Adrenal gland (tissue), 12 donors: Measurements from ENCODE around the gene BCL7B. TPM values are rescaled to one million over a fixed set of nuclear protein-coding genes. Genes with fewer than 3 reads are reported as not detected.

Experiments
- DNase-seq, 7 donors: peaks; one replicate each; pipeline ENCODE4 v3.0.0-alpha.2; 2019 to 2020
- H3K27ac ChIP-seq, 5 donors: fragments of 200-600 bp; sonication (generic) in 4 of 5; 1 replicate in 3 of 5; 2 replicates in 2 of 5; pipeline versions ENCODE4 v1.5.1 to v1.8.0; 2016 to 2020; ENCODE audit warnings: mild to moderate bottlenecking in 1 of 5
- H3K27me3 ChIP-seq: fragments of 200-600 bp; 2 replicates; pipeline ENCODE4 v1.8.0; 2021
- H3K36me3 ChIP-seq, 2 donors: fragments of 200-600 bp; replicated peaks in 1 of 2; 1 replicate in 1 of 2; 2 replicates in 1 of 2; pipeline versions ENCODE4 v1.5.1 to v1.8.0; 2018 to 2022
- H3K4me1 ChIP-seq, 2 donors: fragments of 200-600 bp; replicated peaks in 1 of 2; 1 replicate in 1 of 2; 2 replicates in 1 of 2; pipeline versions ENCODE4 v1.5.1 to v1.8.0; 2018 to 2021
- H3K4me3 ChIP-seq, 4 donors: fragments of 200-600 bp; sonication (generic) in 3 of 4; one replicate each; pipeline ENCODE4 v1.5.1; 2016 to 2018
- H3K9me3 ChIP-seq, 3 donors: fragments of 200-600 bp; sonication (generic) in 1 of 3; replicated peaks in 1 of 3; 1 replicate in 2 of 3; 2 replicates in 1 of 3; pipeline versions ENCODE4 v1.5.1 to v1.8.0; 2016 to 2021
- CTCF ChIP-seq, 6 experiments: fragments of 450-650 bp in 4 of 6; fragments of 200-600 bp in 2 of 6; sonication (generic) in 1 of 6; IDR thresholded peaks; 1 replicate in 5 of 6; 2 replicates in 1 of 6; pipeline versions ENCODE4 v1.5.1 to v1.8.0; 2016 to 2021; ENCODE audit warnings: antibody characterized with exemption in 6 of 6, mild to moderate bottlenecking in 2 of 6, moderate library complexity in 1 of 6
- POLR2A ChIP-seq, 2 donors: fragments of 450-650 bp; IDR thresholded peaks; one replicate each; pipeline ENCODE4 v1.6.1; 2017; ENCODE audit warnings: antibody characterized with exemption in 2 of 2, mild to moderate bottlenecking in 2 of 2, moderate library complexity in 1 of 2
- WGBS, 4 donors: extraction: QIAGEN DNeasy Blood & Tissue Kit in 2 of 4; methylation state at CpG; one replicate each; pipeline versions ENCODE4 v1.1.5 to v1.1.7; 2013 to 2017; 5-methylcytosine and 5-hydroxymethylcytosine counted together
- intact Hi-C, 2 donors: fragments of 100-400 bp; cut with DNase I; formaldehyde crosslinking; loops; one replicate each; pipeline versions ENCODE4 v1.14.1 to v1.15.0; 2022 to 2023
- polyA plus RNA-seq, 3 donors: library from polyadenylated mRNA; stranded (reverse); fragments of 200-250 nt in 2 of 3; fragments of 350-450 nt in 1 of 3; fragmentation: Illumina TruSeq in 1 of 3; extraction: RNeasy Lipid Tissue Mini Kit (QIAGEN cat#74804) in 1 of 3; gene quantifications; one replicate each; pipeline ENCODE4 v1.2.3, GENCODE V29; 2013 to 2014
- total RNA-seq, 9 donors: library from RNA; depleted of rRNA in 4 of 9; stranded (reverse); fragments of >200 nt in 4 of 9; fragments of 120-200 nt in 1 of 9; fragmentation: NEBNext Ultra II Directional in 1 of 9; extraction: Animal tissue kit (Norgen Biotek cat#: 25700) in 1 of 9; gene quantifications; one replicate each; pipeline versions ENCODE4 v1.1.0 to v1.2.4, GENCODE V29; 2013 to 2023
- donor health status: healthy with polysubstance abuse.
- donor health status: Bipolar disorder and iron deficiency.
- donor health status: DM: yes; HTN: yes; CAD: no.
- donor health status: DM: no; HTN: no; CAD: no.
- donor health status: DM: no; HTN: no; CAD: no.
- donor health status: DM: yes; HTN: yes; CAD: no.

BCL7B gene
- total and polyA plus RNA-seq, 12 donors, result 19.0 to 97.9 (median 70.3) TPM

DNA sequence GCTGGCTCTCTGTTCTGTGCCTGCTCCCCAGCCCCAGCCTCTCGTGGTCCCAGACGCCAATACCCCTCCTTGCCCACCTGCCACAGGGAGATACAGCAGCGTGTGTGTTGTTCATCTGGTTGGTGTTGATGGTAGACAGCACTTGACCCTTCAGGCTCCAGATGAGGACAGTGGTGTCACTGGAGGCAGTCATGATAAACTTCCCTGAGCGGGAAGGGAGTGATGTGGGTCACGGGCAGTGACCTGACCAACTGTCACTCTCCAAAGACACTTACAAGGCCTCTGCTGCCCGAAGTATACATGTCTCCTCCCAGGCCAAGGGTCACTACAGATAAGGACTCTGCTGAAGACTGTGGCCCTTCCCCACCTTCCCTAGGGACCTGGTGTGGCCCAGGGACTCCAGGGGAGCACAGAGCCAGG is 15.3 kb upstream of the BCL7B start:
- WGBS, 4 donors, result 63 to 81% (median 71%) methylated on average over 3 to 6 of the region's 6 CpGs
- peaks cover 0 to 62% of the 10 kb centered on the region in 2 donors for H3K36me3 ChIP-seq

GRCh38 chr7:73570977-73571376 is 13.5 kb upstream of the BCL7B start:
- TF ChIP-seq CTCF (IDR thresholded peaks at IDR 0.05) (no peak), POLR2A (IDR thresholded peaks at IDR 0.05) (no peak)
- Histone ChIP-seq H3K4me3 (no peak overlapping the region), H3K36me3 (peaks cover 0 to 62% of the 10 kb centered on the region in 2 donors), H3K9me3 (no peaks in the 10 kb centered on the region), H3K27me3 (no peaks in the 10 kb centered on the region), H3K4me1 (no peaks in the 10 kb centered on the region), H3K27ac (no peak overlapping the region)
- no peak for DNase-seq
- intact Hi-C loops, result no loop called here
- WGBS, 4 donors, result 92 to 95% (median 94%) methylated on average over 6 to 10 of the region's 10 CpGs

More for the DNA sequence above, 15.3 kb upstream of the BCL7B start:
- no peak for DNase-seq
- intact Hi-C loops, result no loop called here
- no peak for TF ChIP-seq POLR2A (IDR thresholded peaks at IDR 0.05)
- TF ChIP-seq CTCF (IDR thresholded peaks at IDR 0.05), result no peak
- H3K4me1 ChIP-seq, result peaks cover 7 to 14% of the 10 kb centered on the region in 2 donors
- no peaks in the 10 kb centered on the region for H3K9me3 ChIP-seq
- H3K27me3 ChIP-seq, result no peaks in the 10 kb centered on the region
- H3K4me3 ChIP-seq, result no peak overlapping the region
- H3K27ac ChIP-seq, result no peak overlapping the region

- H3K27me3 ChIP-seq, result no peaks in the 10 kb centered on the region
- TF ChIP-seq CTCF (IDR thresholded peaks at IDR 0.05) (no peak), POLR2A (IDR thresholded peaks at IDR 0.05) (no peak)
- H3K4me1 ChIP-seq, result no peaks in the 10 kb centered on the region
- WGBS, 4 donors, result 93 to 98% (median 94%) methylated on average over 12 to 22 of the region's 22 CpGs
- H3K36me3 ChIP-seq, result peaks cover 0 to 62% of the 10 kb centered on the region in 2 donors
- DNase-seq, result no peak
- intact Hi-C loops, result no loop called here
- H3K9me3 ChIP-seq, result no peaks in the 10 kb centered on the region
- H3K27ac ChIP-seq, result no peak overlapping the region
- H3K4me3 ChIP-seq, result no peak overlapping the region
Measured at GRCh38 chr7:73570521-73570920, 13.0 kb upstream of the BCL7B start.

DNA sequence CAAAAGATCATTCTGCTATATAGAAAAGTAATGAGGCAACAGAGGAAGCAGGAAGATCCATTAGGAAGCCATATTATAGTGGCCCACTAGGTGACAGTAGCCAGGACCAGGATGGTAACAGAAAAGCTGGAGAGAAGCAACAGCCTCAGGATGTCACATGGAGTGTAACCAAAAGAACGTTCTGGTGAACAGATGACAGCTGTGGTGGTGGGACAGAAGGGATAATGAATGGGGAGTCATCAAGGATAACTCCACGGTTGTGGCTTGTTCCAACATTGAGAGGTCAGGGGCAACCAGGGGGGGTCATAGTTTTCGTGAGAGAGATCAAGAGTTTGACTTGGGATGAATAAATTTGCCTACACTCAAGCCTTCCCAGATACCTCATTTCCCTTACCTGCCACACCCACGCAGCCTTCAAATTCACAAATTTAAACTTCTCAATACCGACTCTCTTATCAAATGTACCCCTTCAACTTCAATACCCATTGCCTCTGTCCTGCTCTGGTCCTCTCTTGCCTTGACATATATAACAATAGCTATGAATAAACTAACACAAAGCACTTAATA is 11.6 kb upstream of the BCL7B start:
- no peak for DNase-seq
- H3K9me3 ChIP-seq, result no peaks in the 10 kb centered on the region
- no peaks in the 10 kb centered on the region for H3K4me1 ChIP-seq
- H3K27me3 ChIP-seq, result no peaks in the 10 kb centered on the region
- no peak overlapping the region for H3K27ac ChIP-seq
- 54 to 67% (median 64%) methylated on average over 5 of the region's 5 CpGs for WGBS, 4 donors
- H3K4me3 ChIP-seq, result no peak overlapping the region
- intact Hi-C loops, result no loop called here
- TF ChIP-seq CTCF (IDR thresholded peaks at IDR 0.05), result no peak
- no peak for TF ChIP-seq POLR2A (IDR thresholded peaks at IDR 0.05)
- H3K36me3 ChIP-seq, result peaks cover 0 to 55% of the 10 kb centered on the region in 2 donors
